Measurements from ENCODE around the gene ADAD1.

- TF ChIP-seq, protein P1, sequence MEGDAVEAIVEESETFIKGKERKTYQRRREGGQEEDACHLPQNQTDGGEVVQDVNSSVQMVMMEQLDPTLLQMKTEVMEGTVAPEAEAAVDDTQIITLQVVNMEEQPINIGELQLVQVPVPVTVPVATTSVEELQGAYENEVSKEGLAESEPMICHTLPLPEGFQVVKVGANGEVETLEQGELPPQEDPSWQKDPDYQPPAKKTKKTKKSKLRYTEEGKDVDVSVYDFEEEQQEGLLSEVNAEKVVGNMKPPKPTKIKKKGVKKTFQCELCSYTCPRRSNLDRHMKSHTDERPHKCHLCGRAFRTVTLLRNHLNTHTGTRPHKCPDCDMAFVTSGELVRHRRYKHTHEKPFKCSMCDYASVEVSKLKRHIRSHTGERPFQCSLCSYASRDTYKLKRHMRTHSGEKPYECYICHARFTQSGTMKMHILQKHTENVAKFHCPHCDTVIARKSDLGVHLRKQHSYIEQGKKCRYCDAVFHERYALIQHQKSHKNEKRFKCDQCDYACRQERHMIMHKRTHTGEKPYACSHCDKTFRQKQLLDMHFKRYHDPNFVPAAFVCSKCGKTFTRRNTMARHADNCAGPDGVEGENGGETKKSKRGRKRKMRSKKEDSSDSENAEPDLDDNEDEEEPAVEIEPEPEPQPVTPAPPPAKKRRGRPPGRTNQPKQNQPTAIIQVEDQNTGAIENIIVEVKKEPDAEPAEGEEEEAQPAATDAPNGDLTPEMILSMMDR (IDR thresholded peaks at IDR 0.05), result no peak
- TF ChIP-seq POLR2A (IDR thresholded peaks at IDR 0.05) (no peak), POLR2AphosphoS5 (IDR thresholded peaks at IDR 0.05) (no peak)
These were observed 428 bp downstream of the ADAD1 start for GRCh38 chr4:122379239-122379638.
